HepG2 (cell line): Measurements from ENCODE around the gene RNF150. TPM values are rescaled to one million over a fixed set of nuclear protein-coding genes. Genes with fewer than 3 reads are reported as not detected.
"Not testable (repeated sequence)": the region's sequence is repeated elsewhere in the genome, so short reads cannot be mapped to it uniquely, and the experiment has no call there.

Experiments used
- ATAC-seq: fragments of 200-7000 bp; cut with Tn5 transposase; 3 replicates; pipeline ENCODE4 v1.9.1; 2020; ENCODE audit warnings: mild to moderate bottlenecking, moderate library complexity
- BruUV-seq: library from RNA; stranded (reverse); fragments of 400-500 nt; replicated peaks from 2 replicates; lab custom pipeline; 2021; lab: Mats Ljungman, UMichigan
- CTCF ChIA-PET: fragments of 300-600 bp; formaldehyde crosslinking; extraction: SDS; loops from one replicate; lab custom pipeline; 2021; ENCODE audit warnings: low total read pairs, inconsistent platforms, low intra/inter-chr PET ratio; lab: Yijun Ruan, JAX
- POLR2A ChIA-PET: fragments of 350-600 bp; sonication (Branson Sonifier 250); formaldehyde crosslinking; loops from one replicate; lab custom pipeline; 2020; ENCODE audit warnings: antibody characterized with exemption, inconsistent platforms; lab: Yijun Ruan, JAX
- DNase-seq: peaks from one replicate; pipeline ENCODE4 v3.0.0-alpha.2; 2015; ENCODE audit warnings: low spot score
- FAIRE-seq: peaks from 3 replicates; lab custom pipeline; 2011; peaks lifted over from hg19 to GRCh38; lab: Jason Lieb, UNC
- H2AFZ ChIP-seq: one replicate; pipeline ENCODE4 v1.6.1; 2011; ENCODE audit warnings: low read length, inconsistent platforms
- H3K27ac ChIP-seq: fragments of 300-600 bp; 3 replicates; pipeline ENCODE4 v1.8.0; 2011; ENCODE audit warnings: mixed run types, mild to moderate bottlenecking, mixed read lengths, low read length, inconsistent platforms; ENCODE audit not compliant: insufficient read depth; ENCODE audit errors: extremely low read length
- H3K27me3 ChIP-seq, 2 experiments: fragments of 200-600 bp in 1 of 2; 2 replicates in 1 of 2; 3 replicates in 1 of 2; pipeline versions ENCODE4 v1.6.0 to v1.8.0; 2011; ENCODE audit warnings: low read length in 2 of 2, mild to moderate bottlenecking in 2 of 2, moderate library complexity in 2 of 2, inconsistent platforms in 1 of 2; ENCODE audit not compliant: insufficient read depth in 2 of 2, control insufficient read depth in 1 of 2
- H3K36me3 ChIP-seq, 2 experiments: fragments of 200-600 bp in 1 of 2; replicated peaks in 1 of 2; 2 replicates in 1 of 2; 3 replicates in 1 of 2; pipeline versions ENCODE4 v1.5.1 to v1.8.0; 2011; ENCODE audit warnings: low read length in 2 of 2, inconsistent platforms in 1 of 2; ENCODE audit not compliant: insufficient read depth in 2 of 2, control insufficient read depth in 1 of 2
- H3K4me1 ChIP-seq: 2 replicates; pipeline ENCODE4 v1.5.1; 2012; ENCODE audit warnings: low read length, inconsistent platforms; ENCODE audit not compliant: insufficient read depth
- H3K4me2 ChIP-seq: 2 replicates; pipeline ENCODE4 v1.6.0; 2011; ENCODE audit warnings: low read depth, low read length, inconsistent platforms
- H3K4me3 ChIP-seq, 3 experiments: fragments of 200-600 bp in 1 of 3; sonication (generic), shearing (Covaris generic) in 1 of 3; replicated peaks in 1 of 3; 2 replicates each; pipeline ENCODE4 v1.5.1; 2011 to 2016; ENCODE audit warnings: low read length in 3 of 3, inconsistent platforms in 2 of 3, low read depth in 2 of 3, mild to moderate bottlenecking in 2 of 3, control low read depth in 1 of 3, mixed read lengths in 1 of 3; ENCODE audit not compliant: insufficient read depth in 1 of 3
- H3K79me2 ChIP-seq: one replicate; pipeline ENCODE4 v1.6.1; 2011; ENCODE audit warnings: low read length, inconsistent platforms; ENCODE audit not compliant: insufficient read depth
- H3K9ac ChIP-seq: 2 replicates; pipeline ENCODE4 v1.6.0; 2011; ENCODE audit warnings: mild to moderate bottlenecking, low read depth, low read length, inconsistent platforms; ENCODE audit not compliant: insufficient read depth
- H3K9me3 ChIP-seq: 2 replicates; pipeline ENCODE4 v1.5.1; 2012; ENCODE audit warnings: mild to moderate bottlenecking, low read length
- H4K20me1 ChIP-seq: 2 replicates; pipeline ENCODE4 v1.6.0; 2011; ENCODE audit warnings: inconsistent platforms, mild to moderate bottlenecking, low read length, moderate library complexity; ENCODE audit not compliant: insufficient read depth
- ATF2 ChIP-seq: sonication (generic); formaldehyde crosslinking; IDR thresholded peaks from 2 replicates; pipeline ENCODE4 v1.4.0; 2020; ENCODE audit warnings: missing genetic modification reagents
- WGBS: methylation state at CpG from one replicate; pipeline ENCODE4 v1.1.6; 2017; ENCODE audit warnings: low lambda C conversion rate; 5-methylcytosine and 5-hydroxymethylcytosine counted together
- in situ Hi-C: cut with HindIII; loops from 2 replicates; pipeline ENCODE4 v1.10.0; 2017; ENCODE audit warnings: low pct_unique_long_range_greater_than_20kb; ENCODE audit not compliant: extremely low pct_ligation_motif_present
- intact Hi-C: fragments of 100-400 bp; cut with micrococcal nuclease; formaldehyde crosslinking; loops from one replicate; pipeline ENCODE4 v1.10.0; 2022; ENCODE audit not compliant: unreplicated experiment
- polyA plus RNA-seq, 8 experiments: library from polyadenylated mRNA; depleted of rRNA in 3 of 8; stranded (reverse) in 7 of 8; unstranded in 1 of 8; fragments of >200 nt; fragmentation: Illumina TruSeq in 4 of 8; extraction: Trizol in 4 of 8; gene quantifications; 2 replicates each; pipeline versions ENCODE4 v1.2.1 to v1.2.3, GENCODE V29; 2011 to 2016; ENCODE audit warnings: low read depth in 4 of 8, missing spikeins in 1 of 8, mixed read lengths in 1 of 8; ENCODE audit not compliant: insufficient read depth in 1 of 8
- total RNA-seq, 5 experiments: library from RNA; depleted of rRNA; stranded (reverse); fragments of >200 nt; fragmentation: Illumina TruSeq; extraction: Trizol; gene quantifications; 2 replicates each; pipeline ENCODE4 v1.2.3, GENCODE V29; 2016; ENCODE audit warnings: low read depth in 1 of 5

The RNF150 gene
- total and polyA plus RNA-seq, 2 of the 13 experiments (the other 11 are each of a cell fraction or from before 2014, with no cell fraction given) = 0.02 to 0.03 TPM

- H4K20me1 ChIP-seq, CTCF ChIA-PET, H3K27me3 ChIP-seq, H3K4me3 ChIP-seq, H2AFZ ChIP-seq, ATAC-seq, DNase-seq, POLR2A ChIA-PET, intact Hi-C loops, H3K9ac ChIP-seq, H3K79me2 ChIP-seq, H3K4me1 ChIP-seq, H3K27ac ChIP-seq, BruUV-seq, H3K4me2 ChIP-seq, FAIRE-seq, in situ Hi-C loops, H3K36me3 ChIP-seq: not testable (repeated sequence)
- WGBS = 0% methylated on average over 1 of the region's 1 CpG
- peaks cover 19% of the 10 kb centered on the region for H3K9me3 ChIP-seq
Measured at GRCh38 chr4:141050999-141051398, 82.3 kb downstream of the RNF150 start.

GRCh38 chr4:141047228-141047884 lies 85.9 kb downstream of the RNF150 start:
- H4K20me1 ChIP-seq = no peaks in the 10 kb centered on the region
- TF ChIP-seq ATF2 = no peak
- TF ChIP-seq, all 625 proteins: peak for 0
- H3K27me3 ChIP-seq = no peaks in the 10 kb centered on the region
- no peak overlapping the region for H3K4me2 ChIP-seq
- 1% methylated on average over 7 of the region's 7 CpGs for WGBS
- no peak overlapping the region for H3K9ac ChIP-seq
- H3K4me3 ChIP-seq = no peak overlapping the region
- H3K9me3 ChIP-seq = peaks cover 19% of the 10 kb centered on the region
- ChIA-PET CTCF (no interaction called here), POLR2A (no interaction called here)
- FAIRE-seq (no peak), DNase-seq (no peak), ATAC-seq (no peak)
- H3K36me3 ChIP-seq = no peaks in the 10 kb centered on the region
- in situ Hi-C loops = no loop called here
- no TSS peak for BruUV-seq
- intact Hi-C loops = no loop called here
- no peaks in the 10 kb centered on the region for H3K4me1 ChIP-seq
- no peaks in the 10 kb centered on the region for H3K79me2 ChIP-seq
- H2AFZ ChIP-seq = no peak overlapping the region
- H3K27ac ChIP-seq = no peak overlapping the region
